HG03575 (cell line): ENCODE results near the gene NEGR1.
"Not testable (repeated sequence)": the region's sequence is repeated elsewhere in the genome, so short reads cannot be mapped to it uniquely, and the experiment has no call there.

Experiments used
- ATAC-seq: cut with Tn5 transposase; IDR thresholded peaks from one replicate; pipeline ENCODE4 v1.9.1; 2021; ENCODE audit not compliant: unreplicated experiment, insufficient number of reproducible peaks, low FRiP score; ENCODE audit errors: extremely low read depth

The NEGR1 gene

DNA sequence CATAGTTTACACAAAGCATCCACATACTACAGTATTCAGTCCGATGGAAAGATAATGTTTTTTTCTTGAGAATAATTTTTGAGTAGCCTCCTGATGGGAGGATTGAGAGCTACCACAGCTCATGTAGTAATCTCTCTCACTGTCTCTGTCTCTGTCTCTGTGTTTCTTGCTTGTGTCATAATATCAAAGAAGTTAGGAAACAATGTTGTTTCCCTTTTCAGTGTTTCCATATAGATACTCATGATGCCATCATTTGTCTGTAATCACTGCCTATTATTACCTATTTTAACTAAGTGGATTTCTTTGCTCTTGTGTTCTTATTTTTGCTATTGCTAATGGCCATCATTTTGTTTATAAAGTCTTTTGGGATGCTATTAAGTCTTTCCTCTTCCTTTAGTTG, 367.7 kb downstream of the NEGR1 start:
- no peak for ATAC-seq

DNA sequence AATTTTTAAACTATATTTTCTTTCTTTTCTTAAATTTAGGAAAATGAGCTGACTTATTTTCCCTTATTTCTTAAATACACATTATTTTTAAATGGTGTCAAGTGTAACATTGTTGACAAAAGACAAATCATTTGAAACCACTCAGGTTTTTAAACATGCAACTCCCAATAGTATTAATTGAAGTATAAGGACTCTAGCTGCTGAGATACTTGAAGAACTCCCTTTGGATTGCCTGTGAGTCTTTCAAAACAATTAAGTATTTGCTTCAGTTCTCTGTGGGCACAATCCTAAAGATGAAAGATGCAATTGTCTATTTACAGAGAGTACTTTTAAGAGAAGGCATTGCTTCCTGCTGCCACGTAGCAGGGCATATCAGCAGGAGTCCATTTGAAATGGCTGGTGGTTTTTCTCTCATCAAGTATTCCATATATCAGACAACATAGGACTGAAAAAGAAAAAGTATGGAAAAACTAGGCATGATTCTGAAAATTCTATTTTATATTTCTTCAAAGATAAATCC, 373.4 kb downstream of the NEGR1 start:
- ATAC-seq = no peak

DNA sequence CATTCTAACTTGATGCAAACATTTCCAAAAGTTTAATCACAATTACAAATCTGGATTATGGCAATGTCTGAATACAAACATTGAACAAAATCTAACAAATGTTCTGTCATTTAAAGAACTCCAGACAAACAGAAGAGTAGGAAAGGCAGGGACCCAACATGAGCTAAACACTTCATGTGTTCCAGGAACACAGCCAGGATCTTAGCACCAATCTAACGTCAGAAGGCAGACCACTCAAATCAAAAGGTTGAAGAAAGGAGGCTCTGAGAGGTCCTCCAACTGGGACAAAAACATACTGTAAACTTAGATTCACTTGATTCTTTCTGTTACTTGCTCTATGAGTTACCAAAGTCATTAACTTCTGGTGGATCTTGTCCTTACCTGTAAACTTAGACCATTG, 374.0 kb downstream of the NEGR1 start:
- ATAC-seq = no peak

DNA sequence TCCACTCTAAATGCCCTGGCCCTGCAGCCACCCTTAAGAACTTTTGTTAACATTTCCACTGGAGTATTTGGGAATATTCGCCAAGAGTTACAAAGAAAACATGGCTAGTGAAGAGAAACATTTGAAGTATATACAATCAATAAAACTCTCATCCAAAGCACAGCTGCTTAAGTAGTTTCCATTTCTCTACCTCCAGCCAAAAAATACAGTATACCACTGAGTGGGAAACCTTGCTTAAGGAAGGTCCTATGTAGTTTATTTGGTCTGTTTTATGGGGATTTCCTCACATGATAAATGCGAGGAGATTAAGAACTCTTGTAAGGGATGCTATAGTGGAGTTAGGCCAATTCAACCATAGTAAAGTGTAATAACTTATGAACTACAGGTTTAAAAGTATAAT, 382.5 kb downstream of the NEGR1 start:
- no peak for ATAC-seq

DNA sequence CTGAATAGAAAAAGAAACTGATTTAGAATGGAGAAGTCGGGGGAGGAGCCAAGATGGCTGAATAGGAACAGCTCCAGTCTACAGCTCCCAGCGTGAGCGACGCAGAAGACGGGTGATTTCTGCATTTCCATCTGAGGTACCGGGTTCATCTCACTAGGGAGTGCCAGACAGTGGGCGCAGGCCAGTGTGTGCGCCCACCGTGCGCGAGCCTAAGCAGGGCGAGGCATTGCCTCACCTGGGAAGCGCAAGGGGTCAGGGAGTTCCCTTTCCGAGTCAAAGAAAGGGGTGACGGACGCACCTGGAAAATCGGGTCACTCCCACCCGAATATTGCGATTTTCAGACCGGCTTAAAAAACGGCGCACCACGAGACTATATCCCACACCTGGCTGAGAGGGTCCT, 394.2 kb downstream of the NEGR1 start:
- ATAC-seq = not testable (repeated sequence)

DNA sequence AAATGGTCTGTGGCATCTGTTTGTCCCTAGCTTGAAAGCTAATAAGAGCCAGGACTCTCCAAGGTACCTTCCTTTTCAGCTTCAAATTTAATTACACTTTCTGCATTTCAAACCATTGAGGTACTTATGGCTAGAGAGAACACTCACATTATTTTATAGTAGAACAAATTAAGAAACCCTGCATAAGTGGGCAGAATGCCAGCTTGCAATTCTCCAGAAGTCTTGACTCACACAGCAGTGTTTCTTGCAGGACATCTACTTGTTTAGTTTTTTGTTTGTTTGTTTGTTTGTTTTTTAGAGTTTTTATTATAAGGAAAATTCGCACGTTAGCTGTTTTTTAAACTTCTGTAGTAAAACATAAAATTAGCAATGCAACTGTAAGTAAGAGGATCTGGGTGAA, 397.2 kb downstream of the NEGR1 start:
- no peak for ATAC-seq

DNA sequence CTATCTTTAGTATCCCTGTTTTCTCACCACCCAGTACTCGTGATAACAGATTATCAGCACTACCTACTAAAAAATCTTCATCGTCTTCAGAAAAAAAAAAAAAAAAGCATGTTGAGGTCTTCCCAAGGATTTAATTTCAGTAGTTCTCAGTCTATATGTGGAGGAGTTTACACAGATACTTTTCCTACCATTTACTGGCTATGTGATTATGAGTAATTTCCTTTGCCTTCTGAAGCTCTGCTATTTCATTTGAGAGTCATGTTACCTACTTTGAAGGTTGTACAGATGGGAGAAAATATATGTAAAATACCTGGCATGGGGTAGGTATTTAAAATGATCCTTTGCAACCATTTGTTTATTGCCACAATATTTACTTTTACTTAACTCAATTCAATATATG, 399.7 kb downstream of the NEGR1 start:
- ATAC-seq = no peak

DNA sequence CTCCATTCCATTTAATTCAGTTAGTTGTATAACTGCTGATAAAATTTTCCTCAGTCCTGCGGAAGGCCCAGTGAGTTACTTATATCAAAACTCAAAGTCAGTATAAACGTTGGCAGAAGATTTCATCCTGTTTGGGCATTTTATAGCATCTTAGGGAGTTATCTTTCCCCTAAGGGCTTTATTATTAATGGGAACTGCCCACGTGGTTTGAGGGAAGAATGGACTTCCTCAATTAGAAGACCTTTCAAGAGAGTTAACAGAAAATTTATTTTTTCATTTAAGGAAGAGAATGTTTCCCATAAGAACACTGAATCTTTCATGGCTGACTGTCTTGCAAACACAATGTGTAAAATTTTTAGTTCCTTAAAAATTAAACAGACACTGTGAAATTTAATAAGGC, 400.1 kb downstream of the NEGR1 start:
- ATAC-seq = no peak

DNA sequence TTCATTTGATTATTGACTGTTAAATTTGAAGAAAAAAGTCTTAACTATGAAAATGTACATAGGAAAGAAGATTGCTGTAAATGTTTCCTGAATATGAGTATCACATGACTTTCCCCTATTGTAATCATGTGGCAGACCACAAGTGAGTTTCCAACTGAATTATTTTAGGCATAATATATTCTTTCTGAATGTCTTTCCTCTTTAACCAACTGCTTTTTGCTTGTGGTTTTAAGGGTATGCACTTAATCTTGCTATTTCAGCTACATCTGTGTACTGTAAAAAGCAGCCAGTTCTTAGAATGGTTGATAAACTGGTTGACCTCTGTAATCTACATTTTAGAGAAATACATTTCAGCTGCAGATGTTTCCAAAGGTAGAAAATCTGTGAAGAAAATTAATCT, 400.7 kb downstream of the NEGR1 start:
- no peak for ATAC-seq

DNA sequence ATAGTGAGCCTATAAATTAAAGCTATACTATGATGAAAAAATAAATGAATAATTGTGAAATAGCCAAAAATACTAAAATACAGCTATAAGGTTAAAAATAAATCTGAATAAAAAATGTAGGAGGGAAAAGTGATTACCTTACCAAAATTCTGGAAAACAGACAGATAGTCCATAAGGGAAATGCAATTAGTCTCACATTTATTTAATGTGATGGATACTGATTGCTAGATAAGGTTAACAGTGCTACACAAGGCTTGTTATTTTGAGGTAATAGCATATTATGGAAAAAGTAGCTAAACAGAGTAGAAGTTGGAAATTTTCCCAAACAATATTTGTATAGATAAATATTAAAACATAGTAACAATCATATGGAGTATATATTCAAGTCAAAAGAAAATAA, 413.0 kb downstream of the NEGR1 start:
- ATAC-seq = no peak

DNA sequence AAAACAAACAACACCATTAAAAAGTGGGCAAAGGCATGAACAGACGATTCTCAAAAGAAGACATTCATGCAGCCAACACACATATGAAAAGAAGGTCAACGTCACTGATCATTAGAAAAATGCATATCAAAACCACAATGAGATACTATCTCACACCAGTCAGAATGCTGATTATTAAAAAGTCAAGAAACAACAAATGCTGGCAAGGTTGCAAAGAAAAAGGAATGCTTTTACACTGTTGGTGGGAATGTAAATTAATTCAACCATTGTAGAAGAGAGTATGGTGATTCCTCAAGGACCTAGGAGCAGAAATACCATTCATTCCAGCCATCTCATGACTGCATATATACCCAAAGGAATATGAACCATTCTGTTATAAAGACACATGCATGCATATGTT, 419.6 kb downstream of the NEGR1 start:
- ATAC-seq = no peak

DNA sequence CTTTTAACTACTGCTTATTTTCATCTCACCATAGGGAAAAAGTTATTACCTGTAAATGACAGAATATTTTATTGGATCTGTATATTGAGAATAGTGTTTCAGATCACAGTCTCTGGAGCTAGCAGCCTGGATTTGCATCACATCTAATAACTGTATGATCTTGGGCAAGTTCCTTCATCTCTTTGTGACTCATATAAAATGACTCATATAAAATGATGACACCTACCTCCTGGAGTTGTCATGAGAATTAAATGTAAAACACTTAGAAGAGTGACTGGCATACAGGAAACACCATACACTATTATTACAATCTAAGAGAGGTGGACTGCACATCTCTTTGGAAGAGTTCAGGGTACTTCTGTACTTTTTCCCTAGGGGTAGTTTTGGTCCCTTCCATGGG, 421.3 kb downstream of the NEGR1 start:
- ATAC-seq = no peak

DNA sequence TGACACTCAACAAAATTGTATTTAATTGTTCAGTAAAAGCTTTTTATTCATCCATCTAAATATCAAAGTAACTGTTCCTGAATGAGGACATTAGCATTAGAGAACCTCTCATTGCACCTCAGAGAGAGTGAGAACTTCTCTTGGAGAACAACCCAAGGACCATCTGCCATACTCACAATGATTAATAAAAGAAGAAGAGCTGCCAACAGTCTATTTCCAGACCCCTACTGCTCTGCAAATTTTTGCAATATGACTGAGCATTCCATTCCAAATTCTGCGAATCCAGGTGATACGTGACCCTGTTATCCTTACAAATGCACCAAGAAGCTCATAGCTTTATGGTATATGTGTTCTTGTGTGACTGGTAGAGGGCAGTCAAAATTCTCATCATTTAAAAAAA, 422.5 kb downstream of the NEGR1 start:
- ATAC-seq = no peak

DNA sequence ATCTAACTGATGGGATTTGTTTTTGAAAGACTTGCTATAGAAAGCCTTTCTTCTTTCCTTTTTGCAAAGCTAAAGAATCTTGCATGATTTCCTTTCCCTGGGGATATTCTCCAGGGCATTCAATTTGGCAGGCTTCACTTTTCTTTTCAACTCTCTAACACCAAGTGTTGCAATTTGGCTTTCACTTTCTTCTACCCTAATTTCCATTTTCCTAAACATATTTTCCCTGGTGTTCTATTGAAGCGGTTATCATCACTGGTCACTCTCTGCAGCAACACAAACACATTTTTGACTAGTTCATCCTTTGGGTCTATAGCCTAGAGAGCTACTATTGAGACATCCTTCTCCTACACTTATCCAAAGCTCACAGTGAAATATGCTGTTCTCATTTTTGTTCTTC, 424.5 kb downstream of the NEGR1 start:
- ATAC-seq = no peak

DNA sequence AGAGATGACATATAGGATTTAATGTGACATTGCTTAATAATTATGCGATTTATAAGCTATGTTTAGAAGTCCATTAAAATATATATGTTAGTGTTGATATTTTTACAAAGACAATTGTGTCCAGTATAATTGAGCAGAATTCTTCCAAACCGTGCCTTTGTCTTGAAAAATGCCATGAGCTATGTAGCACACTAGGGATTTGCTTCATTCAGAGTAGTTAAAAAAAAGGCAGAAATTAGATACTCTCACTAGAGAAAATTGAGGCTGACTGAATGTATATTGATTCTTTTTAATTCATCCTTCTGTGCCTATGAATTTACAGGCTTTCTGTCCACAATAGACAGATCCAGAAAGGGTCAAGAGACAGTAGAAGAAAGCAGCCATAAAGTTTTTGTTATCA, 429.0 kb downstream of the NEGR1 start:
- no peak for ATAC-seq

DNA sequence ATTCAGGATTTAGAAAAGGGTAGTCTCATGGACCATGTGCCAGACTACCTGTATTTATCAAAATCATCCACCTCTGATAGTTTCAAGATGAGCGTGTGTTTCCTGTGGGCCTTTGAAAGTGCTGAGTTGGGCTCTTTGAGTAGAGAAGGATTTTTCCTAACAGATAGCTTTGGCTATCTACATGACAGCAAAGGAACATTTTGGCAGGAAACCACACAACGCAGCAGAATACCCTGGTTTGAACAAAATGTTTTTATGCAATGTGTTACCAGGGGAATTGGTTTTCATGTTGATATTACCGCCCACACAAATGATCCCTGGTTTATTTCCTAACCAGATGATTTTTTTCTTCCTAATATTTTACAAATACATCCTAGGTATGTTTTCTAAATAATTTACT, 431.4 kb downstream of the NEGR1 start:
- ATAC-seq = no peak

DNA sequence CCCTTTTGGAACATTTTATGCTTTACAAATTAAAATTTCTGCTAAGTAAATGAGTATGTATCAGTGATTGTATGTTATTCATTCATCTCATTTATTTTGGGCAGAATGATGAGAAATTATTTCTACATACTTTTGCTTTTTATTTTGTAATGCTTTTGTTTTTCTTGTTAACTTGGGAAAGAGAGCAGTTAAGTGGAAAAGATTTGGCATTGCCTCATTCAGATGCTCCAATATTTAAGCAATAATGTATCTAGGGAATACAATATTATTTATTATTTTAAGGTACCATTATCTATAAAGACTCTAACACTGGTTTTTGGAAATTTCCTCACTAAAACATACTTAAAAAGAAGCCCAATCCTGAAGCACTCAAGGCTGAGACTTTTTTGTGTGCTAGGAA, 431.8 kb downstream of the NEGR1 start:
- ATAC-seq = no peak

DNA sequence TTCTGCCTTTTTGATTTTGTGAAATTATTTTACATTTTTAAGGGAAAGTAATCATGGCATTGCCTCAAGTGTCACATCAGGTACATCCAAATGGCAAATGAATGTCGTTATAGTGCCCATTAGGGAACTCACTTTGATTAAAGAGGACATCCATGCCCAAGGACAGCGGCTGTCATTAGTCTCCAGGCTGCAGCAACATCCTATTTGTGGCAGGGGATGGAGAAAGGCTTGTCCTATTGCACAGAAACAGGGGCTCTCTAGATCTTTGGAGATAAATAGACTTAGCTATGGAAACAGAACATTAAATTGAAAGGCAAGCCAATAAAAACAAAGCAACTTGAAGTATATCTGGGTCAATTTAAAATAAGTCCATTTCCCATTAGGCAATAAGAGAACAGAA, 439.3 kb downstream of the NEGR1 start:
- no peak for ATAC-seq

DNA sequence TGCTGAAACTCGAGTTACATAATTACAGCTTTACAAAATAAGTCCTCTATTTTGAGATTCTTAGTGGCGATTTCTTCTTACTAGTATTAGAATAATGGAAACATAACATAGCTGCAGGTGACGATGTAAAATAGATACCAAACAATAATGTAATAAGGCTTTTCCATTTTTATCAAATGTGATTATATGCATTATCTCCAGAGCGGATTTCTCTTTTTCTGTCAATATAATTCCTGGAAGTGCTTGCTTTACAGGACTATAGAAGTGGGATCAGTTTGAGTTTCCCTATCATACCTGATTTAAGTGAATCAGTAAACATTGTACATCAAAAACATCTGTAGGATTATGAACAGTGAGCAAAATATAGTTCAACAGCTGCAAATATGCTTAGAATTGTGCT, 442.5 kb downstream of the NEGR1 start:
- ATAC-seq = no peak

DNA sequence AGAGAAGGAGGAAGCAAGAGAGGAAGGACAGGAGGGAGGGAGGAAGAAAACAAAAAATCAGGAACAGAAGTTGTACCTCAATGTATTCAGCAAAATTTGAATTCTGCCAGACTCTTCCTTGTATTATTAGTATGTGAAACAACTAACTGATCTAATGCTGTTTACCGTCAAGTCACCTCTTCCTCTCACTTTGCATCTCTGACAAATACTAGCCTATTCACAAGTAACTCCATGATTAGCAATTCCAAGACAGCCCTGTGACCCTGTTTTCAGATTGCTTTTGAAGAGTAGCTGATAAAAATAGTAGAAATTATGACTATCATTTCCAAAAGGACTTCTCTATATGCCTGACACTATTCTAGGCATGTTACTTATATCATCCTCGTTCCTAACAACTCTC, 445.4 kb downstream of the NEGR1 start:
- ATAC-seq = no peak

DNA sequence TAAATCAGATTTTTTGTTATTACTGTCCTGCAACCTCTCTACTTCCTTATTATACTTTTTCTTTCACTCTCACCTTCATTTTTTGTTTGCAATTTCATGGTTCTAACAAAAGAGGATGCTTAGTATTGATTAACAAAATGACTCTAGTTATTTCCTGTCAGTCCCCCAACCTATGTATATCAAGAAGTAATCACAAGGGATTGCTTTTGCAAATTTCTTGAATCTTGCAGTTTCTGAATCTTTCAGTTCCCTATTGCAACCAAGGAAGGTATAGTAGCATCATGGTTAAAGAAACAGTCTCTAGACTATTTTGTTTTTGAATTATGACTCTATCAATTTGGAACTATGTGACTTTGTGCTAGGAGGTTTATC, 446.9 kb downstream of the NEGR1 start:
- peak; percentile 70 for ATAC-seq
